HG03039 (cell line): Measurements from ENCODE around the gene TDRD10.
"Not testable (repeated sequence)": the region's sequence is repeated elsewhere in the genome, so short reads cannot be mapped to it uniquely, and the experiment has no call there.

Experiments
- ATAC-seq: cut with Tn5 transposase; IDR thresholded peaks from one replicate; pipeline ENCODE4 v1.9.1; 2021; ENCODE audit warnings: mild to moderate bottlenecking, moderate library complexity; ENCODE audit not compliant: unreplicated experiment

Gene TDRD10

DNA sequence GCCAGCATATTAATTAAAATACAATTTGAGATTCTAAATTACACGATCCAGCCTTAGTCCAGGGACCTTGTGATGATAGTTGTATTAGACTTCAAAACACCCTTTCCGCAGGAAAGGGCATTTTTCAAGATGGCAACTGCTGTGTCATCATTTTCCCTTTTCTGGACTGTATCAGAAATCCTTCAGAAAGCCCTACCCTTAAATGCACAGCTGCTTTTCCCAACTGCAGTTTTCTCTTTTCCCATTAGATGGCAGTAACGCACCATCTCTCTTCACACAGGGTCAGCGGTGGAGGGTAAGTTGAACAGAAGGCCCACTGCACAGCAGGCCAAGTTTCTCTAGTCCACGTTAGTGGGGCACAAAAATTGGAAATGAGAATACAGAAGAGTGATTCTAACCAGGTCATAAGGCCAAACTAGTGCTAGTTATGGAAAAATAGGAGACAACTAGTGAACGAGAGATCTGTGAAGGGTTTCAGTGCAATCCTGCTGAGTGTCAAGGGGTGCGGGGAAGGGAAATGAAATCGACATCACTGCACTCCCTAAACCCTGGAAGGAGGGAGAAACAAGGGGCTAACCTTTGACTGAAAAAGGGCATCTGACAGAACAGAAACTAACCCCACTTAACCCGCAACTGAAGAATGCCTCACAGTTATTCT lies 22.1 kb upstream of the TDRD10 start:
- ATAC-seq: no peak

DNA sequence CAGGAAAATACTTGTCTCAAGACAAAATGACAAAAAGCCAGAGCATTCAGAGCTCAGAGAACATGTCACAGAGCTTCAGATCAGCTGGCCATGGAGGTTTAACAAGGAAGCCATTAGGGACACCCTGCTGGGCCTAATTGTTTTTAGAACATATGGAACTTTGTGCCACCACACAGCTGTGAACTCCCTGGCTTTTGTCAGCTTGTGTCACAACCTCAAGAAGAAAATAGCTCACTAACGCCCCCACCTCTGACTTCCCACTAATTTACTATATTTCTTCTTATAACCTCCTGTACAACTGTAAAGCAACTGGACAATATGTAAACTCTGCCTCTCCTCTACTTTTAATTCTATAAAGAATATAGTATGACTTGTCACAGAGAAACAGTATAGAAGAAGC lies 21.0 kb upstream of the TDRD10 start:
- no peak for ATAC-seq

GRCh38 chr1:154483941-154484803 lies 17.8 kb upstream of the TDRD10 start:
- ATAC-seq: no peak

DNA sequence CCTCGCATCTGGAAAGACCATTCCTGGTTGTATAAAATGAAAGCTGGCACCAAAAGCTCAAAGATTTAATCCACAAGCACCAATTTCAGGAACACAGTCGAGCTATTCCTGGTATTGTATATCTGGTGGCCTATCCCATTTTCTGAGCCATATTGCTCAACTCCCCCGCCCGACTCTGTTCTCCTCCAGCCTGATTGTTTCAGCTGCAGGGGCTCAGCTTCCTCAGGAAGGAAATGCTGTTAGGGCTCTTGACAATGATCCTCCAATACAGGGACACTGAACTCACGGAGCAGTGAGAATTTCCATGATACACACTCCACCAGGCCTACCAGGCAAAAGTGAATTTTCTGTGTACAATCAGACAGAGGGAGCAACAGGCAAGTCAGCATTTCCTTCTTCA lies 16.9 kb upstream of the TDRD10 start:
- no peak for ATAC-seq

GRCh38 chr1:154485910-154486496 lies 16.0 kb upstream of the TDRD10 start:
- no peak for ATAC-seq

DNA sequence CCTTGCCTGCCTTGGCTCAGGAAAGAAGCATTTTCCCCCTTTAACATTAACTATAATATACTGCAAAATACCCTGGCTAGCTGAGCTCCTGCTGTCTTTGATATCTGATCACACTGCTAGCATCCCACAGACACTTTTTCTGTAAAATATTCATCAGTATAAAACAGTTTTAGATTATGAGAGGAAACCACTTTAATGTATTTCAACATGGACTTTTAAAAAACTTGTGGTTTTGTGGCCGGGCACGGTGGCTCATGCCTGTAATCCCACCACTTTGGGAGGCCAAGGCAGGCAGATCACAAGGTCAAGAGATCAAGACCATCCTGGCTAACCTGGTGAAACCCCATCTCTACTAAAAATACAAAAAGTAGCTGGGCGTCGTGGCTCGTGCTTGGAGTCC lies 15.3 kb upstream of the TDRD10 start:
- not testable (repeated sequence) for ATAC-seq

DNA sequence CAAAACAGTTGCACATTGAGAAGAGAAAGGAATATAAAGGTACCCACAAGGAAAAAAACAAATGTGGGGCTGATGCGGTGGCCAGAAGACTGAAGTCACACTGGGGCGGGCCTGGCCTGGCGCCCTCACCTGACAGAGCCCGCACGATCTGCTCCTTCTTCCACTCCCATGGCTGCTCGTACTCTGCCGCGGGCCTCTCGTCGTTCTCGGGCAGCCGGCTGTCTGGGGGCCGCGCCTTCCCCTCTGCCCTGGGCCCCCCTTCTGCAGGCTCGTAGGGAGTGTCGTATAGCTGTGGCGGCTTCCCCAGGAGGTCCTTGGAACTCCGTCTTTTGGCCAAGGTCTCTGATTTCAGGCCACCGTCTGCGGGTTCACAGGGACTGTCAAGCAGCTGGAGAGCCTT lies 13.1 kb upstream of the TDRD10 start:
- no peak for ATAC-seq

DNA sequence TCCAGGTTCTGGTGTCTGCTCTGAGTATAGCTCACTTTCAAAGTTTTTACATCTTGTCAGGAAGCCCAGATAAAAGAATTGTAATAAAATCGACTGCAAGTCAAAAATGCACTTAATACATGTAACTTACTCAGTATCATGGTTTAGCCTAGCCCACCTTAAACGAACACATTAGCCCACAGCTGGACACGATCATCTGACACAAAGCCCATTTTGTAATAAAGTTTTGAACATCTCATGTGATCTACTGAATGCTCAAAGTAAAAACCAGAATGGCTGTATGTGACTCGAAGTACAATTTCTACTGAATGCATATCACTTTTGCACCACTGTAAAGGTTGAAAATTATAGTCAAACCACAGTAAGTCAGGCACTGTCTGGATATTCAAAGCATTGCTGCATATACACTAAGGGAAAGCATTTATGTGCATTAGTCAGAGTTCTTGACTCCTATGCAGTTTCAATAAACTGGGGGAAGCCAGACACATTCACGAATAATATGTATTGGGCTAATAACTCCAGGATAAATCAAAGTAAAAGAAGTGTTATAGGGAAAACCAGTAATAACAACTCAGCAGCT lies 12.2 kb upstream of the TDRD10 start:
- ATAC-seq: no peak

GRCh38 chr1:154490317-154490716 lies 11.7 kb upstream of the TDRD10 start:
- ATAC-seq: no peak

DNA sequence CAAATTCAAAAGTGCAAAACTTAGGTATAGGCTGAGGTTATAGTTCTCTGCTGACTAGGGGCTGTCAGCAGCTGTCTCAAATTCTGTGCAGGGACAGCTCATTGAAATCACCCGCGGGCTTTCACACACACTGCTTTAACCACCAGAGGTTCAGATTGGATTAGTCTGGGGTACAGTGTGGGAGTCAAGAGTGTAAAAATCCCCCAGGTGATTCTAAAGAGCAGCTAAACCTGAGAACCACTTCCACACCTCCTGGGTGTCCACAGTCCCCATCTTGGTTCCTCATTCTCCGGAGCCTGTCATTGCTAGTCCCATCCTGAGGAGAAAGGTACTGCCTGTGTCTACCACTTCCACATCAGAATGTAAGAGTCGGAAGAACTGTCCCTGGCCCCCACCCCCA lies 9.9 kb upstream of the TDRD10 start:
- ATAC-seq: no peak

DNA sequence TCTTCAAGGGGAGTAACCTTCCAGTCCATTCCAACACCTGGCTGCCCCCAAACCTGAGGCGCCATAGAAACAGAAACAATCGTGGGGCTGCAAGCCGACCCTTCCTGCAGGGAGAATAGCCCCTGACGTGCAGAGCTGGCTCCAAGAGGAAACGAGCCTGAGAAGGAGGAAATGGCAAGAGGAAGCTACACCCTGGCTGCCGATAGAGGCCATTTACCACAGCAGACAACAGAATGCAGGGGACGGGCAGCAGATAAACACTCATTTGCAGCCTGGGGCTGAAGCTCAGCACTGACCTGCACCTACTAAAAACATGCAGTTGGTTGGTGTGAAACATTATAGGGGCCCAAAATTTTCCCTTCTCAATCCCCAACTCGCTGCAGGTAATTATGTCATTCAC lies 8.7 kb upstream of the TDRD10 start:
- ATAC-seq: no peak

DNA sequence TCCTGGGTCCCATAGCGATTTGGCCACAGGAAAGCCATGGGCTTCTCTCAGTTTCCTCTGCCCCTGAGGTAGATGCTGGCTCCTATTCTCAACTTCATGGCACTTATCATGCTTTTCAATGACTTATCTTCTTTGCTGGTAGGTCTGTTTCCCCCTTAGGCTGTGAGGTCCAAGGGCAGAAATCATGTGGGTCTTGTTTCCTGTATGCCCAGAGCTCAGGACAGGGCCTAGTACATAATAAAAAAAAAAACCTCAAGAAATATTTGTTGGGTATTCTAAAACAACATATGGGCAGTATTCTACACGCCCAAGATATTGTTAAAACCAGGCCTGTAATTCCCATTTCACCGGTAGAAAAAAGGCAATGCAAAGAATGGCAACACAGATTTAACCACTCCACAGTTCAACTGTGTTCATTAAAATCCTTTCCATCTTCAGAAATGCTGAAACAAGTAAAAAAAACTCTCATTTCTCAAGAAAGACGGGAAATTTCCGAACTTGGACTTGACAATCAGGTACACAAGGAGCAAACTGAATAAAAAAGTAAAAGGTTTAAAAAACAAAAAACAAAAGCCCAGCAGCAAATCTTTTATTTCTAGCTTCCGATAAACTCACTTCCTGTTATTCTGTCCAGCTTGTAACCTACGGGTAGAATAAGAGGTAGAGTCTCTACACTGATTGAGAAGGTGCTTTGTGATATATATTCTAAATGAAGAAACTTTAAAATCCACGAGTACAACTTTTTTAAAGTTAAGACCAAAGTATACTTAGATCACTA lies 6.3 kb upstream of the TDRD10 start:
- ATAC-seq: no peak

DNA sequence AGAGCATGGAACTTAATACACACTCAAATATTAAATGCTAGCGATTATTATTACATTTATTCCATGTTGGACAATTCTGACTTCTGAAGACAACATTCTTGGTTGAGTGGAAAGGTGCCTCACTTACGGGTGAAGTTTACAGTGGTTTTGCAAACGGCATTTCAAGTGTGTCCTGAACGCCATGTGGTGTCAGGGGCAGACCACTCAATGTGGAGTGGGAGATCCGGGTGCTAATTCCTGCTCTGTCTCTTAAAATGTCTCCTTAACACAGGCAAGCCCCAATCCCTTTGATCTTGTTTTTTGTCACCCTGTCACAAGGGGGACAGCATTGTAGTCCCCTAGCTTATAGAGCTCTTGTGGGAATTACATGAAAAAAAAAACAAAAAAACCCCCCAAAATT lies 5.6 kb upstream of the TDRD10 start:
- no peak for ATAC-seq

DNA sequence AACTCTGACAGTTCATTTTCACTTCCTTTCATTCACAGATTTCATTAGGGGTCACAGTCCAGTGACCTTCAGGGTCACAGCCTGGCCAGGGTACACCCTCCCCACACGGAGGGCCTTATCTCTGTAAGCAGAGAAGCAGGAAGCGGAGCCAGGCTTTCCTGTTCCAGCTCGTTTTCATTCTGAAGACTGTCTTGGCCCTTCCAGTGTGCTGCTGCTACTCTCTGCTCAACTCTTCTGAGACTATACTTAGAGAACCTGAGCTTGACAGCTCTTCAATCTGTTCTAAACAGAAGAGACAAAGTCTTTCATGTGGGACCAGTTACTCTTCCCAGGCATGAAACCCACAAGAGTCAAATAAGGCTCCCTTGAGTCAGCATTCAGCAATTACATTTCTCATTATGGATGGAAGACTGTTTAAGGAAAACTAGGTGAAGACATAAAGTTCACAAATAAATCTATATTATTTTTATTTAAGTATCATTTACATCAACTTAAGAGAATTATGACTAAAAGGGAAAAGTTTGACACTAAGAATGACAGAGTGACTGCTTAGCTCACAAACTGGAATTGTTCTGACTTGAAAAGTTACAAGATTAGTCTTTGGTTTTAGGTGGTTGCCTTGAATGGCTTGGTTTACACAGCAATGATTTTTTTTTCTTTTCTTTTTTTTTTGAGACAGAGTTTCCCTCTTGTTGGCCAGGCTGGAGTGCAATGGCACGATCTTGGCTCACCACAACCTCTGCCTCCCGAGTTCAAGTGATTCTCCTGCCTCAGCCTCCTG lies 4.8 kb upstream of the TDRD10 start:
- ATAC-seq: no peak

DNA sequence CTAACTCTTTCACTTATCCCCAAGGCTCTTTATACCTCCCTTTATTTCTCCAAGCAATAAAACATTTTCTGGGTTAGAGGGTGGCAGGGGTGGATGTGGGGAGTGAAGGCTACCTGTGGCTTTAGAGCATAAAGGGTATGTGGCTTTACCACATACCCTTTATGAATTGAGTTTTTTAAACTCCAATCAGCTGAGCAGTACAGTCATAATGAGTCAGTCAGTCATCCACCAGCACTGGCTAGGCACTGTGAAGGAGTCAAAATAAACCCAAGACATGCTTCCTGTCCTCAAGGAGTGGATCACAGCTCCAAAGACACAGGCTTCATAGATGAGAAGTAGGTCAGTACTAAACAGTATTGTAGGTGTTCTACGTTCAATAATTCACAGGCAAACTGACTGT lies 2.6 kb upstream of the TDRD10 start:
- ATAC-seq: no peak

DNA sequence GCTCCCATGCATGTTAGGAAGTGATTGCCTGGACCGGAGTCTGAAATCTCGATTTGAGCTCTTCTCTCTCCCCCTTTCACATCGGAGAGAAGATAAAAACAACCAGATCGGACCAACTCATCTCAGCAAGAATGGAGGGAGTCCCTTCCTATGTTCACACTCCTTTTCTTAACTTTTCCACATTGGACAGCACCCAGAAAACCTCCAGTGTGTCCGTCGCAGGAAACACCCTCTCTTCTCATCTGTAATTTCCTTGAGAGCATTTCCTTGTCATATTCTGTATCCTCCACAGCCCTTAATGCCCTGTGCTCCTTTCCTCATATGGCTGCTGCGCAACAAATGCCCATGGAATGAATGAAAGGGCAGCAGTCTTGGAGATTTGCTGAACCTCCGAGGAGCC lies 1.5 kb upstream of the TDRD10 start:
- ATAC-seq: no peak

- ATAC-seq: no peak
Observed at GRCh38 chr1:154501423-154502065, 475 bp upstream of the TDRD10 start.

GRCh38 chr1:154502744-154503115 lies 711 bp downstream of the TDRD10 start:
- ATAC-seq: no peak

DNA sequence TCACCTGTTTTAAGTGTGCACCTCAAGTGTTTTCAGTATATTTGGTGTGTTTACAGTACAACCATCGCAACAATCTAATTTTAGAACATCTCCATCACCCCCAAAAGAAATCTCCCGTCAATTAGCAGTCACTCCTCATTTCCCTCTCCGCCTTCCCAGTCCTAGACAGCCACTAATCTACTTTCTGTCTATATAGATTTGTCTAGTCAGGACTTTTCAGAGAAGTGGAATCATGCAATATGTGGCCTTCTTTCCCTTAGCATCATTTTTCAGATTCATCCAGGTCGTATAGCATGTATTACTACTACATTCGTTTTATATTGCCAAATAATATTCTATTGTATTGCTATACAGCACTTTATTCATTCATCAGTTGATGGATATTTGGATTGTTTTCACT lies 1.9 kb downstream of the TDRD10 start:
- ATAC-seq: no peak

- no peak for ATAC-seq
Observed at GRCh38 chr1:154512760-154513159, 10.7 kb downstream of the TDRD10 start.
